Measurements from ENCODE around the gene CACNA1B.
"Not testable (repeated sequence)": the region's sequence is repeated elsewhere in the genome, so short reads cannot be mapped to it uniquely, and the experiment has no call there.

The CACNA1B gene

GRCh38 chr9:138077126-138077525, 199.5 kb downstream of the CACNA1B start:
- DNase-seq, result no peak

DNA sequence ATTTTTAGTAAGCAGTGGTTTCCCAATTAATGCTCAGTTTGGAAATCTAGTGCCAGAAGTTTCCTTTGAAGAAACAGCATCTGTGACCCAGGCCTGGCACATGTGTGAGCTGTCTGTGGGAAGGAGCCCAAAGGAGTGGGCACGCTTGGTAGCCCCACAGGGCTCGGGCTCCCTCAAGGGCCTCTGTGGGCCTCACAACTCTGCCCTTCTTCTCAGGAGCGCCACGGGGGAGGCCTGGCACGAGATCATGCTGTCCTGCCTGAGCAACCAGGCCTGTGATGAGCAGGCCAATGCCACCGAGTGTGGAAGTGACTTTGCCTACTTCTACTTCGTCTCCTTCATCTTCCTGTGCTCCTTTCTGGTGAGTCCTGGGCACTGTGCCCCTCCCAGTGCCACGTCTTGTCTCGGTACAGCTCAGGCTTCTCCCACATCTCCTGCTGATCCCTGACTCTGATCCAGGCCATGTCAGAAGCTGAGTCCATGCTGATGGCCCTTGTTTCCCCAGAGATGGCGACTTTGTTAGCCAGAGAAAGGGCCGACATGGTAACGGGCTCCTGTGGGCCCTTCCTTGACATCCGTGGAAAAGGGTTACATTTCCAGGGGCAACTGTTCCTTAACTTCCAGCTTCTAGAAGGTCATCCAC, 200.4 kb downstream of the CACNA1B start:
- DNase-seq, result no peak

DNA sequence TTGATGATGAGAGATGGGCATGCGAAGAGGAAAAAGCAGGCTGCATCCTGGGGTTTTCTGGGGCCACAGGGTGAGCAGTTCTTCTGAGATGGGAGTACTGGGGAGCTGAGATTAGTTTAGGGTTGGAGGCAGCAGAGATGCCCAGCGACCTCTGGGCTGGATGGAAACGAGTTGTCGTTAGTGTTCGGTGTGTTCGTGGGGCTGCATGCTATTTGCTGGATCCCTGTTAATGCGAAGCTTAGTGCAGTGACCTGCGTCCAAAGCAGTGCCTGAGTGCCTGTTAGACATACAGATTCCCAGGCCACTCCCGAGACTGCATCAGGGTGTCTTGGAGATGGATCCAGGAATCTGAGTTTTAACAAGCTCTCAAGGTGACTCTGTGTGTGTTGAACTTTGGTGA, 201.3 kb downstream of the CACNA1B start:
- no peak for DNase-seq

GRCh38 chr9:138080979-138081378, 203.4 kb downstream of the CACNA1B start:
- DNase-seq, result no peak

- DNase-seq, result no peak
These were observed 205.5 kb downstream of the CACNA1B start for GRCh38 chr9:138082918-138083636.

DNA sequence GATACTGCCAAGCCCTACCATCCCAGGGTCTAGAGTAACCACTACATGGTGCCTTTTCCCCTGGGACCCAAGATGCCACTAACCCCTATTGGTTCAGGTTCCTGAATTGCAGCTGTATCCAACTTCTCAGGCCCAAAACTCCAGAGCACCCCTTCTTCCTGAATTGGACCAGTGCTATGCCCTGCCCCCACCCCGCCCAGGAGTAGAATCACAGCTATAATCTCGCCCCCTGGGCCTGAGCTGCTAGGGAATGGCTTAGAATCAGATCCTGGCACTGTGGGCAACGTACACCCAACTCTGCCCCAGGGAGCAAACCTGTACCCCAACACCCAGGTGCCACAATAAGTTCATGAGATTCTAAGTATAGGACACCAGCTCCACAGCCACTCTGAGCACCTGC, 206.3 kb downstream of the CACNA1B start:
- no peak for DNase-seq

DNA sequence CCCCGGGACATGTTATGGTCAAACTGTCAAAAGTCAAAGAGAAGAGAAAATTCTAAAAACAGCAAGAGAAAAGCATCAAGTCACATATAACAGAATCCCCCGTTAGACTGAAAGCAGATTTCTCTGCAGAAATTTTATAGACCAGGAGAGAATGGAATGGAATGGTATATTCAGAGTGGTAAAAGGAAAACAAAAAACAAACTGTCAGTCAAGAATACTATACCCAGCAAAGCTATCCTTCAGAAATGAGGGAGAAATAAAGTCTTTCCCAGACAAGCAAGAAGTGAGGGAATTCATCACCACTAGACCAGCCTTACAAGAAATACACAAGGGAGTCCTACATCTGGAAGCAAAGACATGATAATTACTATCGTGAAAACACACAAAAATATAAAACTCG, 208.0 kb downstream of the CACNA1B start:
- DNase-seq, result no peak

DNA sequence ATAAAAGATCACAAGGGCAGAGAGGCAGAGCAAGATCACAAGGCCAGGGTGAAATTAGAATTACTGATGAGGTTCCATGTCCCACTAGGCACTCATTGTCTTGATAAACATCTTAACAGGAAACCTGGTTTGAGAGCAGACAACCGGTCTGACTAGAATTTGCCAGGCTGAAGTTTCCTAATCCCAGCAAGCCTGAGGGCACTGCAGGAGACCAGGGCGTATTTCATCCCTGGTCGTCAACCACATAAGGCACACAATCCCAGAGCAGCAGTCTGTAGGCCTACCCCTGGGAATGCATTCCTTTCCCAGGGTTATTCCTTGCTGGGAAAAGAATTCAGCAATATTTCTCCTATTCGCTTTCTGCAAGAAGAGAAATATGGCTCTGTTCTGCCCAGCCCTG, 214.5 kb downstream of the CACNA1B start:
- DNase-seq, result not testable (repeated sequence)

- DNase-seq, result no peak
These were observed 216.4 kb downstream of the CACNA1B start for GRCh38 chr9:138094028-138094427.

GRCh38 chr9:138095813-138096518, 218.4 kb downstream of the CACNA1B start:
- peak; percentile 33 to 38 for DNase-seq

- DNase-seq, result no peak
These were observed 218.9 kb downstream of the CACNA1B start for GRCh38 chr9:138096519-138096845.

GRCh38 chr9:138097501-138097991, 220.0 kb downstream of the CACNA1B start:
- no peak for DNase-seq

DNA sequence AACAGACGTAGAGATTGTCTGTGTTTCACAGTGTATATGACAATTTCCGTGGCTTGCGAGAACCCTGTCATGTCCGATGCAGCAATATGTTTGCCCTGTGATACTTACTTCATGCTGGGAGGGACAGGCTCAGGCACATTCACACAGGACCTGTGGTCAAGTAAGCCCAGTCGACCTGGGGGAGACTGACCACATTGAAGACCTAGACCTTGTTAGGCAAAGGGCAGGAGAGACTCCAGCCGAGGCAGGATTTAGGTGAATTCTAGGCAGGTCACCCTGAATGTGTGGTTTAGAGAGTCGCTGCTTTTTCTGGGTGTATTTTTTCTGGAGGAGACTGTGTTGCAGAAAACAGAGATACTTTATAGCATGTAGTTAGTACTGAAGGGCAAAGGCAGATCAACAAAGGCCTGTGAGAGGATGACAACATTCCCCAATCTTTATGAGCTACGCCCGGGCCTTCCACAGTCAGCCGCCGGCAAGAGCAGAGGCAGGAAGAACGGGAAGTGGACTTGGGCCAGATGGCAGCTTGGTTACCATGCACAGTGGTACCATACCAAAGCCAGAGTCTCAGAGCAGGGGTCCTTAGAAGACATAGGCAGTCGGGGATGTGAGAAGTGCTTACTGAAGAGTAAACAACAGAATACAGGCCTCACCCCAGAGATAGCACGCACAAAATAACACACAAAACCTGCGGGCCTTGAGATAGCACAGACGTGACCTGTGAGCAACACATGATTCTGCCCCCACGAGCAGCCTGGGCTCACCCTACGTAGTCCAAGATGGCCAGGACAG, 220.7 kb downstream of the CACNA1B start:
- DNase-seq, result no peak

DNA sequence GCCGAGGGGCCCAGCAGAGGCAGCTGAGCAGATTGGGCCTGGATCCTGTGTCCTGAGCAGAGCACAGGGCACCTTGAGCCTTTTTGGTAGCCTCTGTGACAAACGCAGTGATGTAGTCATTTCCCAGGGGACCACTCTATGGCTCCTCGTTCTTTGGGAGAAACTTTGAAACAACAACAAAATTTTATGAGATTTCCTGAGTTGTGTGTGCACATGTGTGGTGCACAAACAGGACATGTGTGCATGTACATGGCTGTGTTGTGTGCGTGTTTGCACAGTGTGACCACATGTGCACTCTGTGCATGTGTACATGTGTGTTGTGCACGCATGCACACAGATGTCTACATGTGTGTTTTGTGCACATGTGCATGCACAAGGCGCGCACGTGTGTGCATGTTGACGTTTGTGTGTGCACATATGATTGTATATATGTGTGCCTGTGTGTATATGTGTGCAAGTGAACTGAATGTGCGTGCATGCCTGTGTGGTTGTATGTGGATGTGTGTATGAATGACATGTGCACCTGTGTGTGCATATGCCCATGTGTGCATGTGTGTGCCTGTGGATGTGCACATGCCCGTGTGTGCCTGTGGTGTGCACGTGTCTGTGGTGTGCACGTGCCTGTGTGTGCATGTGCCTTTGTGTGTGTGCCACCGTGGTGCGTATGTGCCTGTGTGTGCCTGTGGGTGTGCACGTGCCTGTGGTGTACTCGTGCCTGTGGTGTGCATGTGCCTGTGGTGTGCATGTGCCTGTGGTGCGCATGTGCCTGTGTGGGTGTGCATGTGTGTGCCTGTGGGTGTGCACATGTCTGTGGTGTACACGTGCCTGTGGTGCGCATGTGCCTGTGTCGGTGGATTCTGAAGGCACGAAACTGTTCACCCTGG, 221.6 kb downstream of the CACNA1B start:
- no peak for DNase-seq

GRCh38 chr9:138099803-138100598, 222.4 kb downstream of the CACNA1B start:
- DNase-seq, result no peak

DNA sequence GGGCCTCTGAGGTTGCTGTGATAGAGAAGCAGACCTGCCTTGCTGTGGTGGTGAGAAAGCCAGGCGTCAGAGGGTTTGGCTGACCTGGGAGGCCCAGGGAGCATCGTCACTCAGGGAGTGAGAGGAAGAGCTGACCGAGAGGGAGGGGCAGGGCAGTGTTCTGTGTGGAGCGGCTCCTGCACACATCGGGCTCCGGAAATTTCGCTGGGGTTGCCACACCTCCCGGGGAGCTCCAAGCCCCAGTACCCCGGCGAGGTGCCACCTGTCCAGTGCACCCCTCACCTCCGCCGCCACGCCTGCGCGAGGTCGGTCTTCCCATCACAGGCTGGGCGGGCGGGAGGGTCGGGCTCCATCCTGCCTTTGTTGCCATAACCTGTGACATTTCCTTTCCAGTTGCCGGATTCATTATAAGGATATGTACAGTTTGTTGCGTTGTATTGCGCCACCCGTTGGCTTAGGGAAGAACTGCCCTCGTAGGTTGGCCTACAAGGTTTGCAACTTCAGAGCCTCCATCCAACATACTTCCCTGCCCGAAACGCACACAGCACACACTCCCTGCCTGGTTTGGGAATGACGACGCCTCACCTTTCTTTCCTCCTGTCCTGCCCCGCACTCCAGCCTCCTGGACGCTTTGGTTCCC, 223.2 kb downstream of the CACNA1B start:
- no peak for DNase-seq

- no peak for DNase-seq
These were observed 224.1 kb downstream of the CACNA1B start for GRCh38 chr9:138101444-138102234.

- DNase-seq, result no peak
These were observed 224.9 kb downstream of the CACNA1B start for GRCh38 chr9:138102246-138103051.

All from inflammatory macrophage treated with lipopolysaccharide for 1 hour (primary cell).